ENCODE measurements around the gene BBS10. TPM values are rescaled to one million over a fixed set of nuclear protein-coding genes. Genes with fewer than 3 reads are reported as not detected.
A peak's percentile ranks its signal among the peaks of the same experiment; 100 is the strongest.
"Not testable (repeated sequence)": the region's sequence is repeated elsewhere in the genome, so short reads cannot be mapped to it uniquely, and the experiment has no call there.

BBS10 gene
- total RNA-seq, 1 donor from 2014 or later: 8.2 TPM

GRCh38 chr12:76329606-76330005, 18.6 kb downstream of the BBS10 start:
- peaks cover 12% of the 10 kb centered on the region for H3K9me3 Mint-ChIP-seq (ENCODE audit: low read depth)
- no peak for TF ChIP-seq CTCF (IDR thresholded peaks at IDR 0.05)
- H3K27ac Mint-ChIP-seq (ENCODE audit: unreplicated experiment): peak overlapping the region; percentile 81
- DNase-seq (ENCODE audit: low spot score): no peak
- peaks cover 14% of the 10 kb centered on the region for H3K4me1 Mint-ChIP-seq (ENCODE audit: low read depth)
- peaks cover 6% of the 10 kb centered on the region for H3K36me3 Mint-ChIP-seq (ENCODE audit: low read depth)
- no peak overlapping the region for H3K4me3 Mint-ChIP-seq (ENCODE audit: unreplicated experiment)
- no peaks in the 10 kb centered on the region for H3K27me3 Mint-ChIP-seq (ENCODE audit: low read depth)

GRCh38 chr12:76329159-76329558, 19.1 kb downstream of the BBS10 start:
- H3K9me3 Mint-ChIP-seq (ENCODE audit: low read depth): peaks cover 12% of the 10 kb centered on the region
- no peak for DNase-seq (ENCODE audit: low spot score)
- no peak overlapping the region for H3K4me3 Mint-ChIP-seq (ENCODE audit: unreplicated experiment)

GRCh38 chr12:76319595-76320319, 28.5 kb downstream of the BBS10 start:
- H3K4me3 Mint-ChIP-seq (ENCODE audit: unreplicated experiment): peak overlapping the region; percentile 69
- not testable (repeated sequence) for H3K36me3 Mint-ChIP-seq (ENCODE audit: low read depth); H3K27ac Mint-ChIP-seq (ENCODE audit: unreplicated experiment)

More at GRCh38 chr12:76329159-76329558, 19.1 kb downstream of the BBS10 start:
- no peaks in the 10 kb centered on the region for H3K27me3 Mint-ChIP-seq (ENCODE audit: low read depth)
- H3K27ac Mint-ChIP-seq (ENCODE audit: unreplicated experiment): peak overlapping the region; percentile 81
- TF ChIP-seq CTCF (IDR thresholded peaks at IDR 0.05): no peak
- peaks cover 6% of the 10 kb centered on the region for H3K36me3 Mint-ChIP-seq (ENCODE audit: low read depth)
- H3K4me1 Mint-ChIP-seq (ENCODE audit: low read depth): peaks cover 12% of the 10 kb centered on the region

GRCh38 chr12:76318773-76319594, 29.2 kb downstream of the BBS10 start:
- Mint-ChIP-seq H3K4me1 (ENCODE audit: low read depth) (peaks cover 16% of the 10 kb centered on the region), H3K36me3 (ENCODE audit: low read depth) (peaks cover 3% of the 10 kb centered on the region), H3K9me3 (ENCODE audit: low read depth) (peaks cover 8% of the 10 kb centered on the region), H3K27me3 (ENCODE audit: low read depth) (no peaks in the 10 kb centered on the region), H3K4me3 (ENCODE audit: unreplicated experiment) (peak overlapping the region; percentile 69), H3K27ac (ENCODE audit: unreplicated experiment) (no peak overlapping the region)
- no peak for TF ChIP-seq CTCF (IDR thresholded peaks at IDR 0.05)
- DNase-seq (ENCODE audit: low spot score): no peak

More at GRCh38 chr12:76319595-76320319, 28.5 kb downstream of the BBS10 start:
- not testable (repeated sequence) for H3K27me3 Mint-ChIP-seq (ENCODE audit: low read depth); DNase-seq (ENCODE audit: low spot score); H3K9me3 Mint-ChIP-seq (ENCODE audit: low read depth)
- peaks cover 16% of the 10 kb centered on the region for H3K4me1 Mint-ChIP-seq (ENCODE audit: low read depth)

GRCh38 chr12:76317976-76318375, 30.2 kb downstream of the BBS10 start:
- peaks cover 16% of the 10 kb centered on the region for H3K4me1 Mint-ChIP-seq (ENCODE audit: low read depth)
- H3K27ac Mint-ChIP-seq (ENCODE audit: unreplicated experiment): no peak overlapping the region
- no peak overlapping the region for H3K4me3 Mint-ChIP-seq (ENCODE audit: unreplicated experiment)
- no peak for TF ChIP-seq CTCF (IDR thresholded peaks at IDR 0.05)
- no peak for DNase-seq (ENCODE audit: low spot score)
- H3K36me3 Mint-ChIP-seq (ENCODE audit: low read depth): peaks cover 3% of the 10 kb centered on the region
- peaks cover 8% of the 10 kb centered on the region for H3K9me3 Mint-ChIP-seq (ENCODE audit: low read depth)
- no peaks in the 10 kb centered on the region for H3K27me3 Mint-ChIP-seq (ENCODE audit: low read depth)

Measured in chondrocyte (in vitro differentiated cells).